ENCODE measurements around the gene SLC35B3.

GRCh38 chr6:8429821-8430220 lies 5.5 kb downstream of the SLC35B3 start:
- TF ChIP-seq EZH2 (IDR thresholded peaks at IDR 0.05; ENCODE audit: low read length, missing control alignments) (no peak), CTCF (conservative IDR thresholded peaks at IDR 0.05 in 1 of 2, IDR thresholded peaks at IDR 0.05 in 1 of 2; ENCODE audit: low read depth in 1 of 2, low read length in 2 of 2) (no peak)

All from fibroblast of lung (primary cell).